KOPT-K1 (cell line): Measurements from ENCODE around the gene PPOX.

Source experiments
- H3K27ac ChIP-seq: fragments of 200-600 bp; sonication (generic); 2 replicates; pipeline ENCODE4 v1.5.1; 2016; ENCODE audit warnings: antibody characterized with exemption, mild to moderate bottlenecking, low read depth, low read length; ENCODE audit not compliant: poor library complexity, severe bottlenecking
- H3K36me3 ChIP-seq: fragments of 200-600 bp; sonication (generic); 2 replicates; pipeline ENCODE4 v1.5.1; 2017; ENCODE audit warnings: antibody characterized with exemption, mild to moderate bottlenecking, low read length, moderate library complexity; ENCODE audit not compliant: insufficient read depth
- H3K9me3 ChIP-seq: fragments of 200-600 bp; sonication (generic); 2 replicates; pipeline ENCODE4 v1.5.1; 2017; ENCODE audit warnings: antibody characterized with exemption, low read length, mild to moderate bottlenecking; ENCODE audit not compliant: insufficient read depth, poor library complexity, severe bottlenecking

The PPOX gene

GRCh38 chr1:161215076-161215475 lies 48.9 kb downstream of the PPOX start, which contains the start of gene FCER1G:
TSS of gene FCER1G (plus strand) at chr1:161215295. CDS start at chr1:161215322, 27 bp downstream.
- Histone ChIP-seq H3K27ac (peak within 1 kb of the TSS; percentile 47), H3K9me3 (no peaks in the 10 kb centered on the region), H3K36me3 (peaks cover 53% of the 10 kb centered on the region)

GRCh38 chr1:161216945-161217712 lies 50.9 kb downstream of the PPOX start:
- no peak overlapping the region for H3K27ac ChIP-seq
- H3K36me3 ChIP-seq: peaks cover 32% of the 10 kb centered on the region
- H3K9me3 ChIP-seq: no peaks in the 10 kb centered on the region

GRCh38 chr1:161217831-161218230 lies 51.6 kb downstream of the PPOX start:
- Histone ChIP-seq H3K27ac (no peak overlapping the region), H3K36me3 (peaks cover 25% of the 10 kb centered on the region), H3K9me3 (no peaks in the 10 kb centered on the region)

- Histone ChIP-seq H3K36me3 (peaks cover 19% of the 10 kb centered on the region), H3K9me3 (no peaks in the 10 kb centered on the region), H3K27ac (no peak overlapping the region)
Measured at GRCh38 chr1:161218301-161219077, 52.3 kb downstream of the PPOX start.

- Histone ChIP-seq H3K36me3 (peaks cover 11% of the 10 kb centered on the region; the same call in 1 of the 2 replicates), H3K9me3 (no peaks in the 10 kb centered on the region), H3K27ac (no peak overlapping the region)
Measured at GRCh38 chr1:161219078-161219892, 53.1 kb downstream of the PPOX start.

- no peak overlapping the region for H3K27ac ChIP-seq
- peaks cover 3% of the 10 kb centered on the region; the same call in 1 of the 2 replicates for H3K36me3 ChIP-seq
- no peaks in the 10 kb centered on the region for H3K9me3 ChIP-seq
Measured at GRCh38 chr1:161220002-161220401, 53.8 kb downstream of the PPOX start.
